Activated CD4-positive, alpha-beta T cell treated with anti-CD3 and anti-CD28 coated beads for 36 hours (primary cell): Measurements from ENCODE around the gene SHROOM1. TPM values are rescaled to one million over a fixed set of nuclear protein-coding genes. Genes with fewer than 3 reads are reported as not detected.
"Not testable (repeated sequence)": the region's sequence is repeated elsewhere in the genome, so short reads cannot be mapped to it uniquely, and the experiment has no call there.

Experiments
- ATAC-seq: fragments of 200-7000 bp; cut with Tn5 transposase; one replicate; pipeline ENCODE4 v1.10.0; 2021; ENCODE audit warnings: mild to moderate bottlenecking, moderate library complexity
- CTCF ChIA-PET: fragments of 350-600 bp; sonication (Branson Sonifier 250); formaldehyde crosslinking; loops from one replicate; lab custom pipeline; 2021; ENCODE audit warnings: antibody characterized with exemption; lab: Charles Lee
- POLR2A ChIA-PET: fragments of 350-600 bp; sonication (Branson Sonifier 250); formaldehyde crosslinking; loops from one replicate; lab custom pipeline; 2021; ENCODE audit warnings: antibody characterized with exemption, inconsistent platforms; lab: Charles Lee
- DNase-seq: peaks from one replicate; pipeline ENCODE4 v3.0.0-alpha.2; 2020
- H3K27ac Mint-ChIP-seq: one replicate; pipeline ENCODE4 v1.8.0; 2021; ENCODE audit warnings: mixed read lengths
- H3K27me3 Mint-ChIP-seq: one replicate; pipeline ENCODE4 v1.8.0; 2021; ENCODE audit warnings: mixed read lengths
- H3K36me3 Mint-ChIP-seq: one replicate; pipeline ENCODE4 v1.8.0; 2021; ENCODE audit warnings: low read depth, mixed read lengths
- H3K4me1 Mint-ChIP-seq: one replicate; pipeline ENCODE4 v1.8.0; 2021; ENCODE audit warnings: mixed read lengths
- H3K4me3 Mint-ChIP-seq: one replicate; pipeline ENCODE4 v1.8.0; 2021; ENCODE audit warnings: mild to moderate bottlenecking, moderate library complexity, mixed read lengths
- H3K9me3 Mint-ChIP-seq: one replicate; pipeline ENCODE4 v1.8.0; 2021; ENCODE audit warnings: low read depth, mixed read lengths
- intact Hi-C, 2 experiments: fragments of 100-400 bp; cut with DNase I in 1 of 2; cut with micrococcal nuclease in 1 of 2; formaldehyde crosslinking; loops; one replicate each; pipeline versions ENCODE4 v1.14.2 to v1.15.1; 2022 to 2024; cut with DNase I, micrococcal nuclease
- total RNA-seq, 2 experiments: library from RNA; stranded (reverse); gene quantifications; one replicate each; pipeline ENCODE4 v1.2.3, GENCODE V29; 2021

SHROOM1 gene
- total RNA-seq, 2 experiments from 2014 or later = 0.63 to 0.89 TPM

DNA sequence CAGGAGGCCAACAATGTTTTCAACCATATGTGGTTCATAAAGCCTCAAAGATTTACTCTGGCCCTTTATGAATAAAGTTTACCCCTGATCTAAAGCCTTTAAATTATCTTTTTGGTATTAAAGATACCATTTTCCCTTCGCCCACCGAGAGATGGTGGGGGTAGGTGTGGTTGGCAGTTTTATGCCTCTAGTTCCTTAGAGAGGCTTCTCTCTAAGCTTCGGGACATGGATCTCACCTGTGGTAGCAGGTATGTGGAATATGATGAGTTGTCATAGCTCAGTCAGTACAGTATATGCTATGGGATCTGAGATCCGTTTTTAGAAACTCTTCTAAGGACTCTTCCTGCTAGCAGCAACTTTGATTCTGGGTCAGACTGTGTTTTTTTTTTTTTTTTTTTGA is 38.3 kb upstream of the SHROOM1 start:
- peaks cover 26% of the 10 kb centered on the region for H3K4me1 Mint-ChIP-seq
- H3K27ac Mint-ChIP-seq = peak overlapping the region; percentile 55
- intact Hi-C loops = loop anchor here in 1 of 2 experiments (5.0 to 10.0 kb wide), 2 partner anchors 576 to 1234 kb away; partner anchors contain the start of genes RAPGEF6 and SLC22A4
- no peaks in the 10 kb centered on the region for H3K27me3 Mint-ChIP-seq
- ChIA-PET POLR2A (interaction anchor here (0.7 kb wide), 1 partner anchor 37 kb away, joined by 3 read pairs; no protein-coding TSS in a partner anchor), CTCF (interaction anchor here (0.6 to 1.4 kb wide), 5 partner anchors 9 to 219 kb away, joined by 3 to 7 read pairs (median 3); no protein-coding TSS in a partner anchor)
- no peaks in the 10 kb centered on the region for H3K9me3 Mint-ChIP-seq
- H3K36me3 Mint-ChIP-seq = peaks cover 50% of the 10 kb centered on the region
- peak overlapping the region; percentile 24 for H3K4me3 Mint-ChIP-seq
- no peak for DNase-seq
- no peak for ATAC-seq

DNA sequence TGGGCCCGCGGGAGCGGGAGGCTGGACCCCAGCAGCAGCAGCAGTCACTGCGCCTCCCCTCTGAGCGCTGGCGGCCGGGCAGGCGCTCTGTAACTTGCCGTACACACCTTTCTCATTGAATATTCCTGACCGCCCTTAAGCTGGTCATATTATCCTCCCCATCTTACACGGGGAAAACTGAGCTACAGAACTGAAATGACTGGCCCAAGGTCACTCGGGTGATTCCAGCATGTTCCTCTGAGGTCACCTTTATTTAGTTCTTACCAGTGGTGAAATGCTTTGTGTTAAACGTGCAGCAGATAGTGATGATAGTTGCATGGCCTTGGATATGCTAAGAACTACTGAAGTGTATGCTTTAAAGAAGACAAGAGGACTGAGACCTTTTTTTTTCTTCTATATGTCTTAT is 36.6 kb upstream of the SHROOM1 start:
- DNase-seq (no peak), ATAC-seq (no peak)
- ChIA-PET POLR2A (interaction anchor here (0.6 to 1.9 kb wide), 6 partner anchors 10 to 1356 kb away, joined by 3 to 4 read pairs (median 3); partner anchors contain the start of gene RAD50), CTCF (interaction anchor here (0.6 to 2.7 kb wide), 5 partner anchors 16 to 492 kb away, joined by 3 to 5 read pairs (median 3); partner anchors contain the start of gene SHROOM1)
- peaks cover 26% of the 10 kb centered on the region for H3K4me1 Mint-ChIP-seq
- H3K36me3 Mint-ChIP-seq = peaks cover 42% of the 10 kb centered on the region
- peak overlapping the region; percentile 99 for H3K4me3 Mint-ChIP-seq
- intact Hi-C loops = loop anchor here (2.0 to 10.0 kb wide), 3 partner anchors 184 to 1232 kb away; partner anchors contain the start of genes RAPGEF6 (in 1 of the 2) and SLC22A4 (in 1 of the 2)
- peak overlapping the region; percentile 100 for H3K27ac Mint-ChIP-seq
- no peaks in the 10 kb centered on the region for H3K27me3 Mint-ChIP-seq
- no peaks in the 10 kb centered on the region for H3K9me3 Mint-ChIP-seq

DNA sequence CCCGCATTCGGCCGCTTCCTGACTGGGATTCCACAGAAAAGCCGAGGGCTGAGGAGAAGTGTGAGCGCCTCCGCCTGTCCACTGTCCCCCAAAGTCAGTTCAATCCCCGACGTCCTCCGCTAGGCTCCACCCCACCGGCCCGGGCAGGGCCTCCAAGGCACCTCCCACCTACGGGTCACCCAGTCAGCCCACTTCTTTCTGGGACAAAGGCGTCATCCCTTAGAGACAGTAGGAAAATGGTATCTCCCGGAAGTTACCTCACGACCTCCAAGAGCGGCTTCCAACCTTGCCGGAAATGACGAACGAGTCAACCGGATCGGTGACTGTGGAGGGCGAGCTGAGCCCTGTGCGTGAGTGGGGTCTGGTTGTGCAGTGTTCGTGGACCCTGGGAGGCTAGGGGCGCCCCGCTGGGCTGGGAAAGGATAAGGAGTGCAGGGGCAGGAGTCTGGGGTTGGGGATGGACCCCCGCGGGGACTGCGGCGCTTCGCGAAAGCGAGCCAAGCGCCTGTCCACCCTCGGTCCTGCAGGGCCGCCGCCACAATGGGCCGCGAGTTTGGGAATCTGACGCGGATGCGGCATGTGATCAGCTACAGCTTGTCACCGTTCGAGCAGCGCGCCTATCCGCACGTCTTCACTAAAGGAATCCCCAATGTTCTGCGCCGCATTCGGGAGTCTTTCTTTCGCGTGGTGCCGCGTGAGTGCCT is 36.0 kb upstream of the SHROOM1 start, which contains the start of the genes GDF9 and UQCRQ:
TSS of gene GDF9 (minus strand) at position 128 of the 704 bp plus-strand sequence. CDS start 1,936 bp downstream, outside the sequence.
TSS of gene UQCRQ (plus strand) at position 301 of the 704 bp plus-strand sequence. CDS start at position 541, 240 bp downstream.
- CTCF ChIA-PET = interaction anchor here (0.6 to 2.7 kb wide), 5 partner anchors 17 to 491 kb away, joined by 3 to 5 read pairs (median 3); partner anchors contain the start of gene SHROOM1
- intact Hi-C loops = loop anchor here (1.0 to 10.0 kb wide), 10 partner anchors 36 to 1232 kb away; partner anchors contain the start of genes AFF4 (in 2 of the 2), SHROOM1 (in 2 of the 2), C5orf15 (in 1 of the 2) and KIF3A (in 1 of the 2)

DNA sequence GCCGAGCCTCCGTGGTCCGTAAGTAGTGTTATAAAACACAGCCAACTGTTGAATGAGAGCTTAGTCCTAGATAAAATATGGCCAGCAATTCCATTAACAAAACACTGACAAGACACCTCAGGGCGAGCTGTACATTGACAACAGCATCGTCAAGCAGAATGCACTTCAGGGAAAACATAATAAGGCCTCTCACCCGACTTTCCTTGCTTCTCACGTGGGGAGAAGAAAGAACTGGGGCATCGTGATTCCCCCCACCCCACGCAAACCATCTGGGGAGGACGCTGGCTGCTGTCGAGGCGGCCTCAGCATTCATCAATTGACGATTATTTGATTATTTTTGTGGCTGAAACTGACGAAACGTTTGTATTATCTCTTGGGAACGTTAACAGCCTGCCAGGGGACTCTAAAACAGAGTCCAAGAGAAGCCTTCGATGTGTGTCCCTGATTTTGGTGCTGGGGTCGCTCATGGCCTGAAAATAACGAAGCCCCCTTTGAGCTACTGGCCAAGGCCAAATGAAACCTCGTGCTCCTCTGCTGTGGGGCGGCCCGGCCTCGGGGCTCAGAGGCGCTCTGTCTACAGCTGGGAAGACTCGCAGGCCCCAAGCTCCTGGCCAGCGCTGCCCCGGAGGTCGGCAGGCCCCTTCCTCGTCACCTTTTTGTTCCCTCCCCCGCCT is 35.4 kb upstream of the SHROOM1 start:
- DNase-seq (no peak), ATAC-seq (peak; percentile 30)
- H3K36me3 Mint-ChIP-seq = peaks cover 31% of the 10 kb centered on the region
- ChIA-PET CTCF (interaction anchor here (1.0 to 2.7 kb wide), 4 partner anchors 17 to 128 kb away, joined by 3 to 5 read pairs (median 4); partner anchors contain the start of genes KIF3A and SHROOM1), POLR2A (interaction anchor here (0.5 to 1.9 kb wide), 4 partner anchors 46 to 309 kb away, joined by 3 to 5 read pairs (median 4); partner anchors contain the start of genes RAD50 and SOWAHA)
- H3K4me1 Mint-ChIP-seq = peaks cover 26% of the 10 kb centered on the region
- H3K27ac Mint-ChIP-seq = peak overlapping the region; percentile 100
- intact Hi-C loops = loop anchor here (1.0 to 10.0 kb wide), 10 partner anchors 36 to 1231 kb away; partner anchors contain the start of genes AFF4 (in 2 of the 2), SHROOM1 (in 2 of the 2), C5orf15 (in 1 of the 2) and KIF3A (in 1 of the 2)
- no peaks in the 10 kb centered on the region for H3K27me3 Mint-ChIP-seq
- no peaks in the 10 kb centered on the region for H3K9me3 Mint-ChIP-seq
- peak overlapping the region; percentile 99 for H3K4me3 Mint-ChIP-seq

More for the DNA sequence above, 36.0 kb upstream of the SHROOM1 start, which contains the start of the genes GDF9 and UQCRQ:
- Mint-ChIP-seq H3K4me3 (peak within 1 kb of the TSS; percentile 99), H3K27ac (peak within 1 kb of the TSS; percentile 100), H3K9me3 (no peaks in the 10 kb centered on the region), H3K4me1 (peaks cover 26% of the 10 kb centered on the region), H3K27me3 (no peaks in the 10 kb centered on the region), H3K36me3 (peaks cover 36% of the 10 kb centered on the region)
- DNase-seq = peak; percentile 94
- POLR2A ChIA-PET = interaction anchor here (0.5 to 1.9 kb wide), 8 partner anchors 11 to 1357 kb away, joined by 3 to 4 read pairs (median 3); partner anchors contain the start of genes RAD50 and SOWAHA
- ATAC-seq = peak; percentile 99

DNA sequence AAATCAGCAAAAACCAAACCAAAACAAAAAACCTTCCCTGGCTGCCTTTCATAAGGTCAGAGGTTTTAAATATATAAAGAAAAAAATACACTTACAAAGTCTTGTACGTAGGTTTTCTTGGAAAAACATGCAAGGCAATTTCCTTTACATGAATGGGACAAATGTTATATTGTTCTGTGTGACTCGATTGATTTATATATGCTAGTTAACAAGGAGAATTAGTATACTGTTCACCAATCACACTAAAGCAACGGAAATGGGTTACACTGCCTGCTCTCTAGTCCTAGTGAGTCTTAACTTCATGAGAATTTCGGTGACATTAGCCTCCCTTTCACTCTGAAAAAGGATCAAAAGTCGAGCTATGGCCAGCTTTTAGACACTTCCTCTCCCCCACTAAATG is 30.3 kb upstream of the SHROOM1 start:
- ChIA-PET CTCF (interaction anchor here (0.9 to 1.2 kb wide), 3 partner anchors 9 to 31 kb away, joined by 3 to 6 read pairs (median 4); partner anchors contain the start of gene SHROOM1), POLR2A (no interaction called here)
- Mint-ChIP-seq H3K4me3 (no peak overlapping the region), H3K36me3 (no peaks in the 10 kb centered on the region), H3K4me1 (peaks cover 7% of the 10 kb centered on the region), H3K27ac (no peak overlapping the region), H3K27me3 (peaks cover 2% of the 10 kb centered on the region), H3K9me3 (no peaks in the 10 kb centered on the region)
- no peak for DNase-seq
- no peak for ATAC-seq
- intact Hi-C loops = loop anchor here in 1 of 2 experiments (10.0 kb wide), 1 partner anchor 1226 kb away; the partner anchor contains the start of gene RAPGEF6

DNA sequence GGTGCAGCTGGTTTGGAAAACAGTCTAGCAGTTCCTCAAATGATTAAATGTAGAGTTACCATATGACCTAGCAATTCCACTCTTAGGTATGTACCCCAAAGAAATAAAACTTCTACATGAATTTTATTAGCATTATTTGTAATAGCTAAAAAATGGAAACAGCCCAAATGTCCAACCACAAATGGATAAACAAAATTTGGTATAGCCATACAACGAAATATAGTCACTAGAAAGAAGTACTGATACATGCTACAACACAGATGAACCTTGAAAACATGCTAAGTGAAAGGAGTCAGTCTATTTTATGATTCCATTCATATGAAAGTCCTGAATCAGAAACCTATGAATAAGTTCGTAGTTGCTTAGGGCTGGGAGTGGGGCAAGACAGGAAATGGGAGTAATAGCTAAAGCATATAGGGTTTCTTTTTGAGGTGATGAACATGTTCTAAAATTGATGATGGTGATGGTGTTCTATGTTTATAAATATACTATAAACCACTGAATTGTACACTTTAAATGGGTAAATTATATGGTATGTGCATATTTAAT is 29.5 kb upstream of the SHROOM1 start:
- ChIA-PET POLR2A (no interaction called here), CTCF (interaction anchor here (0.8 to 1.3 kb wide), 2 partner anchors 9 to 334 kb away, joined by 3 read pairs; no protein-coding TSS in a partner anchor)
- DNase-seq (no peak), ATAC-seq (no peak)
- H3K27me3 Mint-ChIP-seq = peaks cover 2% of the 10 kb centered on the region
- no peak overlapping the region for H3K27ac Mint-ChIP-seq
- H3K9me3 Mint-ChIP-seq = no peaks in the 10 kb centered on the region
- no peak overlapping the region for H3K4me3 Mint-ChIP-seq
- intact Hi-C loops = loop anchor here in 1 of 2 experiments (10.0 kb wide), 1 partner anchor 1225 kb away; the partner anchor contains the start of gene RAPGEF6
- H3K36me3 Mint-ChIP-seq = no peaks in the 10 kb centered on the region
- H3K4me1 Mint-ChIP-seq = peaks cover 2% of the 10 kb centered on the region

DNA sequence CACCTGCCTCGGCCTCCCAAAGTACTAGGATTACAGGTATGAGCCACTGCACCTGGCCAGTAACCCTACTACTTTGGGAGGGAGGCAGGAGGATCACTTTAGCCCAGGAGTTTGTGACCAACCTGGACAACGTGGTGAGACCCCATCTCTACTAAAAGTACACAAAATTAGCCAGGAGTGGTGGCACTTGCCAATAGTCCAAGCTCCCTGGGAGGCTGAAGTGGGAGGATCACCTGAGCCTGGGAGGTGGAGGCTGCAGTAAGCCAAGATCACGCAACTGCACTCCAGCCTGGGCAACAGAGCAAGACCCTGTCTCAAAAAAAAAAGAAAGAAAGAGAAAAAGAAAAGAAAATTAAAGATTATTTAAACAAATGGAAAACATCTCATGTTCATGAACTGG is 25.6 kb upstream of the SHROOM1 start:
- no peaks in the 10 kb centered on the region for H3K36me3 Mint-ChIP-seq
- no peak for DNase-seq
- POLR2A ChIA-PET = no interaction called here
- peaks cover 2% of the 10 kb centered on the region for H3K27me3 Mint-ChIP-seq
- no peaks in the 10 kb centered on the region for H3K9me3 Mint-ChIP-seq
- H3K4me3 Mint-ChIP-seq = no peak overlapping the region
- CTCF ChIA-PET = no interaction called here
- peaks cover 2% of the 10 kb centered on the region for H3K4me1 Mint-ChIP-seq
- no peak for ATAC-seq
- no peak overlapping the region for H3K27ac Mint-ChIP-seq
- intact Hi-C loops = no loop called here

DNA sequence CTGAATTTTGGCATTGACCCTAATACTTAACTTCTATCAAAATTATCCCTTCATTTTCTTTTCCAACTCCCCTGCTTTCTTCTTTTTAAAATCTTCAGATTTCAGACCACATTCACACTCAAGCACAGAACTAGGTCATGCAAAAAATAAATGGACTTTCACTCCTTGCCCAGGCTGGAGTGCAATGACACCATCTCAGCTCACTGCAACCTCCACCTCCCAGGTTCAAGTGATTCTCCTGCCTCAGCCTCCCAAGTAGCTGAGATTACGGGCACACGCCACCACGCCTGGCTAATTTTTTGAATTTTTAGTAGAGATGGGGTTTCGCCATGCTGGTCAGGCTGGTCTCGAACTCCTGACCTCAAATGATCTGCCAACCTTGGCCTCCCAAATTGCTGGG is 24.5 kb upstream of the SHROOM1 start:
- intact Hi-C loops, H3K27ac Mint-ChIP-seq, ATAC-seq, POLR2A ChIA-PET, H3K36me3 Mint-ChIP-seq, H3K27me3 Mint-ChIP-seq, H3K9me3 Mint-ChIP-seq, H3K4me1 Mint-ChIP-seq, H3K4me3 Mint-ChIP-seq, DNase-seq: not testable (repeated sequence)
- CTCF ChIA-PET = interaction anchor here (0.6 to 1.6 kb wide), 5 partner anchors 9 to 354 kb away, joined by 3 to 6 read pairs (median 3); no protein-coding TSS in a partner anchor

DNA sequence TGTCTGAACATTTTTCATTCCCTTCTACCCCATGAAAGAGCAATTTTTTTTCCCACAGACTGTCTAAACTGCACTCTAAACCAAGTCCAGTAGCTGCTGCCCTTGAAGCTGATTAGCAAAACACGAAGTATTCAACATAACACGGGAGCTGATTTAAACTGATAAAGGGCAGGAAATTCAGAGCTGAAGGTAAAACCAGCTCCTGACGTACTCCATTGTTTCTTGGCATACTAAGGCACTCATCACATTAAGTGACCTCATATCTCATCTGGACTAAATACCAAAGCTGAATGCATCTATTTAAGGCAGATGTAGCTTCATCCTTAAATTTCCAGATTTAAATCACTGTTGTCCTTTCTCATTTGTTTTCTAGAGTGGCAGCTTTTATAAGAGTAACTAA is 23.9 kb upstream of the SHROOM1 start:
- H3K27ac Mint-ChIP-seq = no peak overlapping the region
- no peaks in the 10 kb centered on the region for H3K9me3 Mint-ChIP-seq
- POLR2A ChIA-PET = no interaction called here
- CTCF ChIA-PET = interaction anchor here (0.7 to 1.6 kb wide), 7 partner anchors 8 to 510 kb away, joined by 3 to 6 read pairs (median 3); no protein-coding TSS in a partner anchor
- intact Hi-C loops = no loop called here
- H3K36me3 Mint-ChIP-seq = no peaks in the 10 kb centered on the region
- H3K27me3 Mint-ChIP-seq = peaks cover 4% of the 10 kb centered on the region
- no peaks in the 10 kb centered on the region for H3K4me1 Mint-ChIP-seq
- ATAC-seq = no peak
- H3K4me3 Mint-ChIP-seq = no peak overlapping the region
- DNase-seq = no peak

DNA sequence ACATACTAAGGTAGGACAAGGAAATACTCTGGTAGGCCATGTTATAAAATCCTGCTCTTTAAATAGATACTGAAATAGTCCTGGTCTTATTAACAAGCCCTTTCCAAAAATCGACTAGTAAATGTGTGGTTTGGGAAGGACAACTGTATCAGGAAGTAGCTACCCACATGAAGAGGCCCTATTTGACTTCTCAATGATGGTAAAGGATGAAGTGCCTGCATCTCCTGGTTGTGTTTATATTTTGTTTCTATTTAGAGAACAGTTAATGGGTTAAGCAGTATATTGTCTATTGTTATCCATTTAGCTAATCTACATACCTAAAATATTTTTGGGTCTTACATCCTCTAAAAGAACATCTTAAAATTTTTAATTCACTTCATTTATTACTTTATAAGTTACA is 23.3 kb upstream of the SHROOM1 start:
- intact Hi-C loops = no loop called here
- H3K4me1 Mint-ChIP-seq = no peaks in the 10 kb centered on the region
- ATAC-seq = no peak
- no peak for DNase-seq
- ChIA-PET POLR2A (no interaction called here), CTCF (interaction anchor here (0.7 to 1.6 kb wide), 6 partner anchors 9 to 509 kb away, joined by 3 to 6 read pairs (median 4); no protein-coding TSS in a partner anchor)
- no peak overlapping the region for H3K4me3 Mint-ChIP-seq
- H3K36me3 Mint-ChIP-seq = no peaks in the 10 kb centered on the region
- peaks cover 4% of the 10 kb centered on the region for H3K27me3 Mint-ChIP-seq
- H3K9me3 Mint-ChIP-seq = no peaks in the 10 kb centered on the region
- no peak overlapping the region for H3K27ac Mint-ChIP-seq
